WTC11 (cell line): ENCODE data around the gene GSC2. TPM values are rescaled to one million over a fixed set of nuclear protein-coding genes. Genes with fewer than 3 reads are reported as not detected.

ENCODE experiments used
- ATAC-seq: fragments of 200-7000 bp; cut with Tn5 transposase; 2 replicates; pipeline ENCODE4 v1.10.0; 2021; ENCODE audit warnings: mild to moderate bottlenecking, moderate library complexity
- CTCF ChIA-PET: fragments of 300-600 bp; sonication (Branson Sonifier 250); formaldehyde crosslinking; loops from one replicate; lab custom pipeline; 2021; ENCODE audit warnings: antibody characterized with exemption; lab: Charles Lee
- POLR2A ChIA-PET: fragments of 350-600 bp; sonication (Branson Sonifier 250); formaldehyde crosslinking; loops from one replicate; lab custom pipeline; 2021; ENCODE audit warnings: antibody characterized with exemption; lab: Charles Lee
- DNase-seq: peaks from one replicate; pipeline ENCODE4 v3.0.0; 2021; ENCODE audit warnings: low spot score
- H3K27ac Mint-ChIP-seq: 2 replicates; pipeline ENCODE4 v1.8.0; 2021; ENCODE audit warnings: mixed read lengths
- H3K27me3 Mint-ChIP-seq: 2 replicates; pipeline ENCODE4 v1.8.0; 2021; ENCODE audit warnings: low read depth, mild to moderate bottlenecking, moderate library complexity, mixed read lengths
- H3K36me3 Mint-ChIP-seq: 2 replicates; pipeline ENCODE4 v1.8.0; 2021; ENCODE audit warnings: mixed read lengths
- H3K4me1 Mint-ChIP-seq: 2 replicates; pipeline ENCODE4 v1.8.0; 2022; ENCODE audit warnings: mixed read lengths
- H3K4me3 Mint-ChIP-seq: 2 replicates; pipeline ENCODE4 v1.8.0; 2021; ENCODE audit warnings: mild to moderate bottlenecking, moderate library complexity, mixed read lengths
- H3K9me3 Mint-ChIP-seq: 2 replicates; pipeline ENCODE4 v1.8.0; 2021; ENCODE audit warnings: mixed read lengths
- ESRRA ChIP-seq: sonication (generic); formaldehyde crosslinking; IDR thresholded peaks from 2 replicates; pipeline ENCODE4 v1.8.1; 2022; ENCODE audit warnings: mild to moderate bottlenecking, missing genetic modification reagents, borderline replicate concordance
- GRHL2 ChIP-seq: fragments of 250-450 bp; sonication (Bioruptor Pico); IDR thresholded peaks from 2 replicates; pipeline ENCODE4 v1.8.0; 2022; ENCODE audit warnings: mild to moderate bottlenecking, moderate library complexity; ENCODE audit not compliant: insufficient replicate concordance, severe bottlenecking
- GTF2I ChIP-seq: fragments of 250-450 bp; sonication (Bioruptor Pico); conservative IDR thresholded peaks from 2 replicates; pipeline ENCODE4 v1.4.0; 2021; ENCODE audit warnings: mild to moderate bottlenecking
- JUN ChIP-seq: sonication (generic); formaldehyde crosslinking; IDR thresholded peaks from 2 replicates; pipeline ENCODE4 v1.8.0; 2023; ENCODE audit warnings: mild to moderate bottlenecking, missing genetic modification reagents
- MYBL2 ChIP-seq: sonication (generic); formaldehyde crosslinking; IDR thresholded peaks from 2 replicates; pipeline ENCODE4 v1.8.1; 2023; ENCODE audit warnings: mild to moderate bottlenecking, moderate library complexity, missing genetic modification reagents
- RORB ChIP-seq: fragments of 250-450 bp; sonication (Bioruptor Pico); IDR thresholded peaks from 2 replicates; pipeline ENCODE4 v1.9.0; 2021; ENCODE audit warnings: mild to moderate bottlenecking
- TEAD1 ChIP-seq: sonication (generic); formaldehyde crosslinking; IDR thresholded peaks from 2 replicates; pipeline ENCODE4 v1.8.0; 2022; ENCODE audit warnings: mild to moderate bottlenecking, missing genetic modification reagents
- ZBTB21 ChIP-seq: sonication (generic); formaldehyde crosslinking; IDR thresholded peaks from 2 replicates; pipeline ENCODE4 v1.8.1; 2023; ENCODE audit warnings: mild to moderate bottlenecking, missing genetic modification reagents, borderline replicate concordance
- ZNF219 ChIP-seq: sonication (generic); formaldehyde crosslinking; IDR thresholded peaks from 2 replicates; pipeline ENCODE4 v1.8.0; 2023; ENCODE audit warnings: missing genetic modification reagents, mild to moderate bottlenecking, borderline replicate concordance
- ZNF396 ChIP-seq: fragments of 250-450 bp; sonication (Bioruptor Pico); IDR thresholded peaks from 2 replicates; pipeline ENCODE4 v1.8.0; 2021; ENCODE audit warnings: mild to moderate bottlenecking, moderate library complexity, borderline replicate concordance
- ZNF416 ChIP-seq: fragments of 250-450 bp; sonication (Bioruptor Pico); IDR thresholded peaks from 2 replicates; pipeline ENCODE4 v1.9.0; 2021; ENCODE audit warnings: mild to moderate bottlenecking, inconsistent platforms
- ZNF671 ChIP-seq: fragments of 250-450 bp; sonication (Bioruptor Pico); IDR thresholded peaks from 2 replicates; pipeline ENCODE4 v1.8.0; 2021; ENCODE audit warnings: mild to moderate bottlenecking
- total RNA-seq: library from RNA; stranded (reverse); gene quantifications from 3 replicates; pipeline ENCODE4 v1.2.3, GENCODE V29; 2021
- TF ChIP-seq, protein P1 (sequence below): sonication (generic); formaldehyde crosslinking; IDR thresholded peaks from 2 replicates; pipeline ENCODE4 v1.8.0; 2022; ENCODE audit warnings: mild to moderate bottlenecking, missing genetic modification reagents
- TF ChIP-seq, protein P2 (sequence below): fragments of 250-450 bp; sonication (Bioruptor Pico); IDR thresholded peaks from 2 replicates; pipeline ENCODE4 v1.9.0; 2021; ENCODE audit warnings: moderate library complexity, mild to moderate bottlenecking, inconsistent platforms, borderline replicate concordance
- TF ChIP-seq, protein P3 (sequence below): fragments of 250-450 bp; sonication (Bioruptor Pico); IDR thresholded peaks from 2 replicates; pipeline ENCODE4 v1.8.0; 2021; ENCODE audit warnings: mild to moderate bottlenecking
- TF ChIP-seq, protein P4 (sequence below): sonication (generic); formaldehyde crosslinking; IDR thresholded peaks from 2 replicates; pipeline ENCODE4 v1.8.1; 2022; ENCODE audit warnings: mild to moderate bottlenecking, moderate library complexity, missing genetic modification reagents
- TF ChIP-seq, protein P5 (sequence below): fragments of 250-450 bp; sonication (Bioruptor Pico); conservative IDR thresholded peaks from 2 replicates; pipeline ENCODE4 v1.9.0; 2021; ENCODE audit warnings: mild to moderate bottlenecking
- TF ChIP-seq, protein P6 (sequence below): fragments of 250-450 bp; sonication (Bioruptor Pico); IDR thresholded peaks from 2 replicates; pipeline ENCODE4 v1.9.0; 2021; ENCODE audit warnings: mild to moderate bottlenecking
- TF ChIP-seq, protein P7 (sequence below): sonication (generic); formaldehyde crosslinking; IDR thresholded peaks from 2 replicates; pipeline ENCODE4 v1.8.1; 2022; ENCODE audit warnings: low read depth, missing genetic modification reagents, borderline replicate concordance
- TF ChIP-seq, protein P8 (sequence below): sonication (generic); formaldehyde crosslinking; IDR thresholded peaks from 2 replicates; pipeline ENCODE4 v1.8.0; 2023; ENCODE audit warnings: missing genetic modification reagents

GSC2 gene
- total RNA-seq, 1 experiment from 2014 or later = 0.68 TPM

DNA sequence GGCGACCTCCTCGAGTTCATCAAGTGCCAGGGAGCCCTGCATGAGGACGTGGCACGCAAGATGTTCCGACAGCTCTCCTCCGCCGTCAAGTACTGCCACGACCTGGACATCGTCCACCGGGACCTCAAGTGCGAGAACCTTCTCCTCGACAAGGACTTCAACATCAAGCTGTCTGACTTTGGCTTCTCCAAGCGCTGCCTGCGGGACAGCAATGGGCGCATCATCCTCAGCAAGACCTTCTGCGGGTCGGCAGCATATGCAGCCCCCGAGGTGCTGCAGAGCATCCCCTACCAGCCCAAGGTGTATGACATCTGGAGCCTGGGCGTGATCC is 18.4 kb downstream of the GSC2 start:
- Mint-ChIP-seq H3K4me3 (no peak overlapping the region), H3K27me3 (no peaks in the 10 kb centered on the region), H3K27ac (no peak overlapping the region), H3K4me1 (no peaks in the 10 kb centered on the region), H3K36me3 (peaks cover 15% of the 10 kb centered on the region), H3K9me3 (no peaks in the 10 kb centered on the region)
- DNase-seq = no peak
- no peak for ATAC-seq
- ChIA-PET CTCF (no interaction called here), POLR2A (no interaction called here)
- no peak for TF ChIP-seq ZNF219 (CRISPR knock-in tag)
- TF ChIP-seq, protein P1, sequence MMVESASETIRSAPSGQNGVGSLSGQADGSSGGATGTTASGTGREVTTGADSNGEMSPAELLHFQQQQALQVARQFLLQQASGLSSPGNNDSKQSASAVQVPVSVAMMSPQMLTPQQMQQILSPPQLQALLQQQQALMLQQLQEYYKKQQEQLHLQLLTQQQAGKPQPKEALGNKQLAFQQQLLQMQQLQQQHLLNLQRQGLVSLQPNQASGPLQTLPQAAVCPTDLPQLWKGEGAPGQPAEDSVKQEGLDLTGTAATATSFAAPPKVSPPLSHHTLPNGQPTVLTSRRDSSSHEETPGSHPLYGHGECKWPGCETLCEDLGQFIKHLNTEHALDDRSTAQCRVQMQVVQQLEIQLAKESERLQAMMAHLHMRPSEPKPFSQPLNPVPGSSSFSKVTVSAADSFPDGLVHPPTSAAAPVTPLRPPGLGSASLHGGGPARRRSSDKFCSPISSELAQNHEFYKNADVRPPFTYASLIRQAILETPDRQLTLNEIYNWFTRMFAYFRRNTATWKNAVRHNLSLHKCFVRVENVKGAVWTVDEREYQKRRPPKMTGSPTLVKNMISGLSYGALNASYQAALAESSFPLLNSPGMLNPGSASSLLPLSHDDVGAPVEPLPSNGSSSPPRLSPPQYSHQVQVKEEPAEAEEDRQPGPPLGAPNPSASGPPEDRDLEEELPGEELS = no peak
- TF ChIP-seq GTF2I (CRISPR knock-in tag) = no peak
- no peak for TF ChIP-seq ZNF671 (CRISPR knock-in tag)
- TF ChIP-seq, protein P2, sequence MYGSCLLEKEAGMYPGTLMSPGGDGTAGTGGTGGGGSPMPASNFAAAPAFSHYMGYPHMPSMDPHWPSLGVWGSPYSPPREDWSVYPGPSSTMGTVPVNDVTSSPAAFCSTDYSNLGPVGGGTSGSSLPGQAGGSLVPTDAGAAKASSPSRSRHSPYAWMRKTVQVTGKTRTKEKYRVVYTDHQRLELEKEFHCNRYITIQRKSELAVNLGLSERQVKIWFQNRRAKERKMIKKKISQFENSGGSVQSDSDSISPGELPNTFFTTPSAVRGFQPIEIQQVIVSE (CRISPR knock-in tag) = no peak
- TF ChIP-seq, protein P3, sequence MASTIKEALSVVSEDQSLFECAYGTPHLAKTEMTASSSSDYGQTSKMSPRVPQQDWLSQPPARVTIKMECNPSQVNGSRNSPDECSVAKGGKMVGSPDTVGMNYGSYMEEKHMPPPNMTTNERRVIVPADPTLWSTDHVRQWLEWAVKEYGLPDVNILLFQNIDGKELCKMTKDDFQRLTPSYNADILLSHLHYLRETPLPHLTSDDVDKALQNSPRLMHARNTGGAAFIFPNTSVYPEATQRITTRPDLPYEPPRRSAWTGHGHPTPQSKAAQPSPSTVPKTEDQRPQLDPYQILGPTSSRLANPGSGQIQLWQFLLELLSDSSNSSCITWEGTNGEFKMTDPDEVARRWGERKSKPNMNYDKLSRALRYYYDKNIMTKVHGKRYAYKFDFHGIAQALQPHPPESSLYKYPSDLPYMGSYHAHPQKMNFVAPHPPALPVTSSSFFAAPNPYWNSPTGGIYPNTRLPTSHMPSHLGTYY = no peak
- TF ChIP-seq, protein P4, sequence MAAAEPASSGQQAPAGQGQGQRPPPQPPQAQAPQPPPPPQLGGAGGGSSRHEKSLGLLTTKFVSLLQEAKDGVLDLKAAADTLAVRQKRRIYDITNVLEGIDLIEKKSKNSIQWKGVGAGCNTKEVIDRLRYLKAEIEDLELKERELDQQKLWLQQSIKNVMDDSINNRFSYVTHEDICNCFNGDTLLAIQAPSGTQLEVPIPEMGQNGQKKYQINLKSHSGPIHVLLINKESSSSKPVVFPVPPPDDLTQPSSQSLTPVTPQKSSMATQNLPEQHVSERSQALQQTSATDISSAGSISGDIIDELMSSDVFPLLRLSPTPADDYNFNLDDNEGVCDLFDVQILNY (CRISPR knock-in tag) = no peak
- TF ChIP-seq JUN (CRISPR knock-in tag) = no peak
- no peak for TF ChIP-seq ZBTB21 (CRISPR knock-in tag)
- no peak for TF ChIP-seq ZNF396 (CRISPR knock-in tag)
- TF ChIP-seq GRHL2 (CRISPR knock-in tag) = no peak
- TF ChIP-seq, protein P5, sequence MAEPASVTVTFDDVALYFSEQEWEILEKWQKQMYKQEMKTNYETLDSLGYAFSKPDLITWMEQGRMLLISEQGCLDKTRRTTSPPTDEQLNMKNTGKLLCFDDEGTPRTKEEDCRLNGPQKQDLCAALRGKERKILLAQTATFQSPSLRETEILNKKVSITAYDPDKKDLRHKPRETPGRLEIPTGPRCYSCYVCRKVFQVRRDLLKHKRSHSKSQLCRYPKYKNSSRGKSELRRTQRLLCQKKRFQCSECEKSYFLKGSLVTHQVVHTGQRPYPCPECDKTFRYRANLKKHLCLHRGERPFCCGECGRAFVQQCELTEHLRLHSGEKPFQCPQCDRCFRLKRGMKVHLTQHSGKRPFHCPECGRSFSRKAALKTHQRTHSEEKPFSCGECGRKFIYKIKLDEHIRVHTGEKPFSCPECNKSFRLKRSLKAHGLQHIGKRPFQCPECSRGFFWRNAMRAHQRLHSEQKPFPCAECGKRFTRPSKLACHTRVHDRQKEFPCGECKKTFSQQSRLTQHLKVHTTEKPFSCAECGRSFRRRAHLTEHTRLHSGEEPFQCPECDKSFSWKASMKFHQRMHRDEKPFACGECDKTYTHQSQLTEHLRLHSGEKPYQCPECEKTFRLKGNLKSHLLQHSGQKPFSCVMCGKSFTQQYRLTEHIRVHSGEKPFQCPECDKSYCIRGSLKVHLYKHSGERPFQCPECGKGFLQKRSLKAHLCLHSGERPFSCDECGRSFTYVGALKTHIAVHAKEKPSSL (CRISPR knock-in tag) = no peak
- TF ChIP-seq, protein P6, sequence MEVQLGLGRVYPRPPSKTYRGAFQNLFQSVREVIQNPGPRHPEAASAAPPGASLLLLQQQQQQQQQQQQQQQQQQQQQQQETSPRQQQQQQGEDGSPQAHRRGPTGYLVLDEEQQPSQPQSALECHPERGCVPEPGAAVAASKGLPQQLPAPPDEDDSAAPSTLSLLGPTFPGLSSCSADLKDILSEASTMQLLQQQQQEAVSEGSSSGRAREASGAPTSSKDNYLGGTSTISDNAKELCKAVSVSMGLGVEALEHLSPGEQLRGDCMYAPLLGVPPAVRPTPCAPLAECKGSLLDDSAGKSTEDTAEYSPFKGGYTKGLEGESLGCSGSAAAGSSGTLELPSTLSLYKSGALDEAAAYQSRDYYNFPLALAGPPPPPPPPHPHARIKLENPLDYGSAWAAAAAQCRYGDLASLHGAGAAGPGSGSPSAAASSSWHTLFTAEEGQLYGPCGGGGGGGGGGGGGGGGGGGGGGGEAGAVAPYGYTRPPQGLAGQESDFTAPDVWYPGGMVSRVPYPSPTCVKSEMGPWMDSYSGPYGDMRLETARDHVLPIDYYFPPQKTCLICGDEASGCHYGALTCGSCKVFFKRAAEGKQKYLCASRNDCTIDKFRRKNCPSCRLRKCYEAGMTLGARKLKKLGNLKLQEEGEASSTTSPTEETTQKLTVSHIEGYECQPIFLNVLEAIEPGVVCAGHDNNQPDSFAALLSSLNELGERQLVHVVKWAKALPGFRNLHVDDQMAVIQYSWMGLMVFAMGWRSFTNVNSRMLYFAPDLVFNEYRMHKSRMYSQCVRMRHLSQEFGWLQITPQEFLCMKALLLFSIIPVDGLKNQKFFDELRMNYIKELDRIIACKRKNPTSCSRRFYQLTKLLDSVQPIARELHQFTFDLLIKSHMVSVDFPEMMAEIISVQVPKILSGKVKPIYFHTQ = no peak
- no peak for TF ChIP-seq ESRRA (CRISPR knock-in tag)
- no peak for TF ChIP-seq TEAD1 (CRISPR knock-in tag)
- no peak for TF ChIP-seq MYBL2 (CRISPR knock-in tag)
- no peak for TF ChIP-seq ZNF416 (CRISPR knock-in tag)
- no peak for TF ChIP-seq RORB (CRISPR knock-in tag)
- TF ChIP-seq, protein P7, sequence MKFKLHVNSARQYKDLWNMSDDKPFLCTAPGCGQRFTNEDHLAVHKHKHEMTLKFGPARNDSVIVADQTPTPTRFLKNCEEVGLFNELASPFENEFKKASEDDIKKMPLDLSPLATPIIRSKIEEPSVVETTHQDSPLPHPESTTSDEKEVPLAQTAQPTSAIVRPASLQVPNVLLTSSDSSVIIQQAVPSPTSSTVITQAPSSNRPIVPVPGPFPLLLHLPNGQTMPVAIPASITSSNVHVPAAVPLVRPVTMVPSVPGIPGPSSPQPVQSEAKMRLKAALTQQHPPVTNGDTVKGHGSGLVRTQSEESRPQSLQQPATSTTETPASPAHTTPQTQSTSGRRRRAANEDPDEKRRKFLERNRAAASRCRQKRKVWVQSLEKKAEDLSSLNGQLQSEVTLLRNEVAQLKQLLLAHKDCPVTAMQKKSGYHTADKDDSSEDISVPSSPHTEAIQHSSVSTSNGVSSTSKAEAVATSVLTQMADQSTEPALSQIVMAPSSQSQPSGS (CRISPR knock-in tag) = no peak
- TF ChIP-seq, protein P8, sequence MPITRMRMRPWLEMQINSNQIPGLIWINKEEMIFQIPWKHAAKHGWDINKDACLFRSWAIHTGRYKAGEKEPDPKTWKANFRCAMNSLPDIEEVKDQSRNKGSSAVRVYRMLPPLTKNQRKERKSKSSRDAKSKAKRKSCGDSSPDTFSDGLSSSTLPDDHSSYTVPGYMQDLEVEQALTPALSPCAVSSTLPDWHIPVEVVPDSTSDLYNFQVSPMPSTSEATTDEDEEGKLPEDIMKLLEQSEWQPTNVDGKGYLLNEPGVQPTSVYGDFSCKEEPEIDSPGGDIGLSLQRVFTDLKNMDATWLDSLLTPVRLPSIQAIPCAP (CRISPR knock-in tag) = no peak
